SU-DHL-6 (cell line): ENCODE data around the gene INSC.

Experiments used
- EZH2phosphoT487 ChIP-seq: fragments of 200-600 bp; sonication (generic), shearing (Covaris generic); conservative IDR thresholded peaks from 2 replicates; pipeline ENCODE4 v1.6.1; 2018; ENCODE audit warnings: mild to moderate bottlenecking, antibody characterized with exemption, low read length, moderate library complexity, mixed read lengths
- TF ChIP-seq, protein P1 (sequence below): fragments of 200-600 bp; sonication (generic); IDR thresholded peaks from one replicate; pipeline ENCODE4 v1.5.1; 2017; ENCODE audit warnings: antibody characterized with exemption, mild to moderate bottlenecking, low read length, moderate library complexity; ENCODE audit not compliant: insufficient read depth, poor library complexity, severe bottlenecking

- TF ChIP-seq, protein P1, sequence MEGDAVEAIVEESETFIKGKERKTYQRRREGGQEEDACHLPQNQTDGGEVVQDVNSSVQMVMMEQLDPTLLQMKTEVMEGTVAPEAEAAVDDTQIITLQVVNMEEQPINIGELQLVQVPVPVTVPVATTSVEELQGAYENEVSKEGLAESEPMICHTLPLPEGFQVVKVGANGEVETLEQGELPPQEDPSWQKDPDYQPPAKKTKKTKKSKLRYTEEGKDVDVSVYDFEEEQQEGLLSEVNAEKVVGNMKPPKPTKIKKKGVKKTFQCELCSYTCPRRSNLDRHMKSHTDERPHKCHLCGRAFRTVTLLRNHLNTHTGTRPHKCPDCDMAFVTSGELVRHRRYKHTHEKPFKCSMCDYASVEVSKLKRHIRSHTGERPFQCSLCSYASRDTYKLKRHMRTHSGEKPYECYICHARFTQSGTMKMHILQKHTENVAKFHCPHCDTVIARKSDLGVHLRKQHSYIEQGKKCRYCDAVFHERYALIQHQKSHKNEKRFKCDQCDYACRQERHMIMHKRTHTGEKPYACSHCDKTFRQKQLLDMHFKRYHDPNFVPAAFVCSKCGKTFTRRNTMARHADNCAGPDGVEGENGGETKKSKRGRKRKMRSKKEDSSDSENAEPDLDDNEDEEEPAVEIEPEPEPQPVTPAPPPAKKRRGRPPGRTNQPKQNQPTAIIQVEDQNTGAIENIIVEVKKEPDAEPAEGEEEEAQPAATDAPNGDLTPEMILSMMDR = no peak
- TF ChIP-seq EZH2phosphoT487 = no peak
Measured at GRCh38 chr11:15282754-15283153, 168.0 kb downstream of the INSC start.
